Activated T-cell treated with anti-CD3 and anti-CD28 coated beads for 48 hours (primary cell): ENCODE results near the gene PJA1.

Experiments
- DNase-seq: peaks from one replicate; pipeline ENCODE4 v3.0.0-alpha.2; 2020; ENCODE audit warnings: low read depth

PJA1 gene

DNA sequence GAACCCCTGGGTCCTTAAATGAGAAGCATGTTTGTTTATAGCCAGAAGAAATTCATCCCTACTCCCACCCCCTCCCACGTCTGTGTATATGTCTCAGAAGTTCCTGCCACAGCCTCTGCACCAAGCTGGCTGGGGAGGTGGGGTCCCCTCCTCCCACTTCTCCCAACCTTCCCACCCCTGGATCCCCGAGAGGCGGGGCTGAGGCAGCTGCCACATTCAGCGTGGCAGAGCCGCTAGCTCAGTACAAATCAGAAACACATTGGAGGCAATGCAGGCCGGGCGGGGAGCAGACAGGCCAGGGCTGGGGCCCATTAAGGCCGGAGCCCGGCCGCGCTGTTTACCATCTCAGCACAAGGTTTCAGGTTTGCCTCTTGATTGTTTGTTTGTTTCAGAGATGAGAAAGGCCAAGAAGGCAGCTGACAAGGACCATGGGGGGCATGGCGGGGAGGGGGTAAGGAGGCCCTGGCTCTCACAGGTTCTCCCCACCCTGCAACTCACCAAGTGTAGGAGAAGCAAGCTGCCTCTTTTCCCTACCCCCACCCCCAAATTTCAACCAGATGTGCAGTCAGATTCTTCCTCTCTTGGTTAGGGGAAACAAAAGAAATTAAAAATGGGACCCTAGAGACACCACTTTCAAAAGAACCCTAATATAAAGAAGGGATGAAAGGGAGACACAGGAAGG lies 22.3 kb downstream of the PJA1 start:
- DNase-seq = no peak

DNA sequence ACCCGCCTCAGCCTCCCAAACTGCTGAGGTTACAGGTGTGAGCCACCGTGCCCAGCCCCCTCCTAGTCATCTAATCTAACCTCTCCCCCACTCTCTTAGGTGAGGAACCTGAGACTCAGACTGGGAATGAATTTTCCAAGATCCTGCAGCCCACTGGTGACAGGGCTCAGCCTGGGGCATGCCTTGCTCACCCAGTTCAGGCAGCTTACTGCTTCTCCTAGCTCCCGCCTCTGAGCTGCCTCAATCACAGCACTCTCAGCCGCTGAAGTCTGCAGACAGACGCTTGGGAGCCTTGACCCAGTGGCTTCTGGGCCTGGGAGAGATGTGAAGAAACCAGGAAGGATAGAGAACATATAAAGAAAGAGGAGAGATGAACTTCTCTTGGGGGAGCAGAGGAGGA lies 24.4 kb downstream of the PJA1 start:
- DNase-seq = no peak

- no peak for DNase-seq
Observed at GRCh38 chrX:69139516-69139915, 25.7 kb downstream of the PJA1 start.

GRCh38 chrX:69138512-69138911 lies 26.7 kb downstream of the PJA1 start:
- DNase-seq = no peak

- DNase-seq = no peak
Observed at GRCh38 chrX:69138118-69138390, 27.2 kb downstream of the PJA1 start.

DNA sequence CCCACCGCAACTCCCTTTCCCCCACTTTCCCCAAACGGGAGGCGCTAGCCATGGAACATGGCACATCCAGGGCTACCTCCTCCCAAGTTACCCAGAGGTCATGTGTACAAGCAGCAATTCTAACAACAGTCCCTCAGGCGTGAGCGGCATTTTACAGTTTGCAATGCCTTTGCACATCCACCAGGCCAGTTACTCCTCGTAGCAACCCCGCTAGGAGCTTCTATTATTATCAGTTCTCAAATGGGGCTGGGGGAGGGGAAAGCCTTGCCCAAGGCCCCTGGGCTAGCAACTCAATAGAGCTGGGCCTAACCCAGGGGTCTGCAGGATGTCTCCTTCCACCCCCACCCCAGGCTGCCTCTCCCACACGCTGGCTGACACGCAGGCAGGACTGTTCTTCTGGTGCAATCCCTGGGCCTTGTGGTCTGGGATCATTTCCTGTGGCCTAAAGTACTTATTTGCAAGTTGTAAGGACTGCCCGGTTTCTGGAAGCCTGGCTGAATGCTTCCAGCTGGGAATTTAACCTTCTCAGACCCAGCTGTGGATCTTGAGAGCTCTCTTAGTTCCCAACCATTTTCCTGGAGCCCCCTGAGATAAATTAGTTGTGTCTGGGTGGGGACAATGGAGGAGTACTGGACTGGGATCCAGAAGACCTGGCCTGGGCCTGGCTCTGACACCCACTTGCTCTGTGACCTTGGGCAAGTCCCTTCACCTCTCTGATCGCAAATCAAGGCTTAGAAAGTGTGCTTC lies 27.7 kb downstream of the PJA1 start:
- DNase-seq = no peak

- DNase-seq = no peak
Observed at GRCh38 chrX:69136546-69137331, 28.5 kb downstream of the PJA1 start.

DNA sequence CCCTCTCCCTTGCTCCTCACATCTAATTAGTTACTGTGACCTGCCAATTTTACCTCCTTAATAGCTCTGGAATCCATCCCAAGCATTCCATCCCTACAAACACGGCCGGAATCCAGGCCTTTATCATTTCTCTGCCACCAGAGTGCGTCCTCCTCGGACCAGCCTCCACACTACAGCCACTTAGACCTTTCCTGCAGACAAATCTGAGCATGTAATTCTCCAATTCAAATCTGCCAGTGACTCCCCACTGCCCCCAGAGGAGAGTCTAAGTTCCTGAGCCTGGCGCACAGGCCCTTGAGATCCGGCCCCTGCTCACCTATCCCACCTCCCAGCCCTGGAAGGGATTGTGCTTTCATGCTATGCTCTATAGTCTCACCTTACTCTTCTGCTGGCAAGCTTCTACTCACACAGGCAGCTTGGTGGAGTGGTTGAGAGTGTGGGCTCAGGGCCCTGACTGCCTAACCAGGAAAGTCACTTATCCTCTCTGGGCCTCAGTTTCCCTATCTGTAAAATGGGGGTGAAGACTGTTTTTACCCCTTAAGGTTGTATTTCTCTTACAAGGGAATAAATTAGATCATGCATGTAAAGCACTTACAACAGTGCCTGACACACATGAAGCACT lies 31.2 kb downstream of the PJA1 start:
- DNase-seq = no peak

GRCh38 chrX:69131886-69132285 lies 33.4 kb downstream of the PJA1 start:
- no peak for DNase-seq

DNA sequence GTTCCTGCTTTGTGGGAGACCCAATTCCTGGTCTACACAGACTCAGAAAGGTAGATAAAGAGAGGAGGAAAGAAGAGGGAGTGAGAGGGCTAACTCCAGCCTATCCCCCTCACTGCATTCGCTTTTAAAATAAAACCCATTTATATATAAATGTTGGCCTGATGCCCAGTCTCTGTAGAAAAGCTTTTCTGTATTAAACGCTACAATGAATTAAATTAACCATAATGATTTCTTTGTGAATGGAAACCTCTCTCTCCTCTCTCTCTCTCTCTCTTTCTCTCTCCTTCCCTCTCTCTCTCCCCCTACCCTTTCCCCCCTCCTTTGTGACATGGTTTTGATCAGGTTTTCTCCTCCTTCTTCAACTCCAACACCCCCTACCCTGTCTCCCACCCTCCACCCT lies 34.8 kb downstream of the PJA1 start:
- no peak for DNase-seq

DNA sequence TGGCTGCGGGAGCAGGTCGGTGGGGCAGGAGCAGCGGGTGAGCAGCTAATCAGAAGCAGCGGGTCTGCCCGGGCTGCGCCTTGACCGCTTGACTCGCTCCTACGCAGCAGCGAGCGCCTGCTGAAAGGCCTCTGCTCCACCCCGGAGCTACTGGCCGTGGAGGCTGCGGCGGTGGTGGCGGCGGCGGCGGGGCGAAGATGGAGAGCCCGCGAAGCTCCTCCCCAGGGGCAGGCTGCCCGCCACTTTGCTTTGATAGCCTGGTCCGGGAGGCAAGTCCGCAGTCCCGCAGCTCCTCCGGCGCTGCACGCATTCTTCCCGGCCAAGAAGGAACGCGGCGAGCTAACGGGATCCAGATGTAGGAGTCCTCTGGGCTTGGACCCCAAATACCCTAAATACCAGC lies 36.7 kb downstream of the PJA1 start:
- no peak for DNase-seq

- DNase-seq = no peak
Observed at GRCh38 chrX:69127466-69127865, 37.8 kb downstream of the PJA1 start.

DNA sequence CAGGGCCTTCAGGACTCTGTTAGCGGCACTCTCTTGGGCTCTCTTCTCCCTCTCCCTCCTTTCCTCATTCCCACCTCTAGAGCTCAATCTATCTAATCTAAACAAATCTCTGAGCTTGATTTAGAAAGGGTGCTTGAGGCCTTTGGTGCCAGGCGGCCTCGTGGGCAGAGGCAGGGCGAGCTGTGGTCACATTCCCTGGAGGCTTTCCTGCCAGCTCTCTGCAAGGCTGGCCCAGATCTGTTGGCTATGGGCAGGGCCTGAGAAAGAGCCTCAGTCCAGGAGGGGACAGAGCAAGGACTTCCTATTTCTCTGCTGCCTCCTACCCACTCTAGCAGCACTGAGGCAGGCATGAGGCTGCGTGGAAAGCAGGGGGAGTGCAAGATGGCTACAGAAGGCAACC lies 38.6 kb downstream of the PJA1 start:
- DNase-seq = no peak

GRCh38 chrX:69125094-69125493 lies 40.2 kb downstream of the PJA1 start:
- DNase-seq = no peak

GRCh38 chrX:69124108-69124507 lies 41.1 kb downstream of the PJA1 start:
- DNase-seq = no peak

- DNase-seq = no peak
Observed at GRCh38 chrX:69123481-69123880, 41.8 kb downstream of the PJA1 start.

- DNase-seq = no peak
Observed at GRCh38 chrX:69121321-69122000, 43.8 kb downstream of the PJA1 start.

- no peak for DNase-seq
Observed at GRCh38 chrX:69120476-69120875, 44.8 kb downstream of the PJA1 start.

DNA sequence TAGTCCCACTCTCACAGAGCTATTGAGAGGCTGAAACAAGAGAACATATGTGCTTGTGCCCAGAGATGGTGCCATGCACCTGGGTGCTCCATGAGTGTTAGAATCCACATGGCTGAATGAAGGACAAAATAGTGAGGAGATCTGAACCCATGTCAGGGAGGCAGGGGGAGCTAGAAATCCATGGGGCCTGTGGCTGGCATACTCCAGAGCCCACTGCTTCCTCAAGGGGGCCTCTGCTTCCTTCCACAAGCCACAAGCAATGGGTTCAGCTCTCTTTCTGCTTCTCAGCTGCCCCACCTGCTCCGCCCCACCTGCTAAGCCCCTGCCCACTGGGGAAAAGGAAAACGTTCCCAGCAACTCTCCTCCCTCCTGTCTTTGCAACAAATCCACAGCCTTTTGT lies 46.1 kb downstream of the PJA1 start:
- DNase-seq = no peak

DNA sequence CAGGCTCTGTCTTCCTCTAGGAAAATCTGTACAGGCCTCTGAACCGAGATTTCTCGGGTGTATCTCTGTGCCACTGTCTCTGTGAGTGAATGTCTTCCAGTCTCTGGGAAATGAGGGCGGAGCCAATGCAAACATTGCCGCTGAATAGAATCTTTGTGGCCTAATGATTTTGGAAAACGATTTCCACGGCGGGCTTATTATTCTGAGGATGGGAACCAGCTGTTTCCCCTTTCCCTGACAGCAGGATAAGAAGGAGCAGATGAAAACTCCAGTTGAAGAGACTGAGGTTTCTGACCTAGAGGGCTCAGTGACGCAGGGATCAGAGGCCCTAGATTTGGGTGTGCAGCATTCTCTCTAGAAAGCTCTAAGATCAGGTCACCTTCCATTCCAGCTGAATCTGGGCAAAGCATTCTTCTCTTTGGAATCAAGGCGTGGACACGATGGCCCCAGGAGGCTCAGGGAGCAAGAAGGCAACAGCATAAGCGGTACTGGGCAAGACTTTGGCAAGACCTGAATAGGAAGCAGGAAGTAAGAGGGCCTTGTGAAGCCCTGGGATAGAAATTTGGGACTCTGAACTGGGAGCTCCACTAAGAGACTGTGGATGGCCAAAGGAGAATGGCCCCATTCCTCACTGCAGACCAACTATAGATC lies 47.3 kb downstream of the PJA1 start:
- no peak for DNase-seq

- no peak for DNase-seq
Observed at GRCh38 chrX:69116077-69116476, 49.2 kb downstream of the PJA1 start.

GRCh38 chrX:69113723-69114122 lies 51.5 kb downstream of the PJA1 start:
- no peak for DNase-seq
